Mesenchymal stem cell (in vitro differentiated cells and primary cell): Measurements from ENCODE around the gene MAT2B.

Source experiments
- DNase-seq: peaks from one replicate; pipeline ENCODE4 v3.0.0-alpha.2; 2013
- H2AFZ ChIP-seq: one replicate; pipeline ENCODE4 v1.6.1; 2013; ENCODE audit warnings: low read depth, mild to moderate bottlenecking, control low read depth, inconsistent platforms, low read length, moderate library complexity
- H2AK5ac ChIP-seq: 2 replicates; pipeline ENCODE4 v1.6.1; 2013; ENCODE audit warnings: low read length, moderate library complexity, mild to moderate bottlenecking, inconsistent platforms; ENCODE audit not compliant: severe bottlenecking
- H2BK120ac ChIP-seq: one replicate; pipeline ENCODE4 v1.6.1; 2013; ENCODE audit warnings: low read depth, mild to moderate bottlenecking, inconsistent platforms, low read length, moderate library complexity
- H2BK12ac ChIP-seq, 2 experiments: one replicate each; pipeline ENCODE4 v1.6.1; 2013; ENCODE audit warnings: inconsistent platforms in 2 of 2, low read length in 2 of 2, mild to moderate bottlenecking in 2 of 2, moderate library complexity in 2 of 2, control low read depth in 1 of 2
- H2BK15ac ChIP-seq: one replicate; pipeline ENCODE4 v1.6.1; 2013; ENCODE audit warnings: mild to moderate bottlenecking, low read depth, inconsistent platforms; ENCODE audit not compliant: poor library complexity, severe bottlenecking
- H2BK5ac ChIP-seq: 2 replicates; pipeline ENCODE4 v1.6.1; 2013; ENCODE audit warnings: low read depth, mild to moderate bottlenecking, low read length, control low read depth, inconsistent platforms; ENCODE audit not compliant: poor library complexity, severe bottlenecking
- H3K14ac ChIP-seq, 2 experiments: one replicate each; pipeline ENCODE4 v1.6.1; 2013; ENCODE audit warnings: inconsistent platforms in 2 of 2, low read length in 2 of 2, control low read depth in 1 of 2, mild to moderate bottlenecking in 1 of 2, moderate library complexity in 1 of 2
- H3K18ac ChIP-seq, 2 experiments: one replicate each; pipeline ENCODE4 v1.6.1; 2013; ENCODE audit warnings: inconsistent platforms in 2 of 2, low read length in 2 of 2, control low read depth in 1 of 2, low read depth in 1 of 2, mild to moderate bottlenecking in 1 of 2
- H3K23ac ChIP-seq, 2 experiments: one replicate each; pipeline ENCODE4 v1.6.1; 2013; ENCODE audit warnings: inconsistent platforms in 2 of 2, low read length in 2 of 2, mild to moderate bottlenecking in 2 of 2, moderate library complexity in 2 of 2, control low read depth in 1 of 2
- H3K27ac ChIP-seq: 2 replicates; pipeline ENCODE4 v1.5.1; 2013; ENCODE audit warnings: mild to moderate bottlenecking, moderate library complexity, low read length, control low read depth, inconsistent platforms; ENCODE audit not compliant: poor library complexity, severe bottlenecking
- H3K27me3 ChIP-seq, 2 experiments: 2 replicates each; pipeline versions ENCODE4 v1.6.1 to v1.7.0; 2013; ENCODE audit warnings: low read length in 2 of 2, mild to moderate bottlenecking in 2 of 2, moderate library complexity in 2 of 2, control low read depth in 1 of 2, inconsistent platforms in 1 of 2; ENCODE audit not compliant: control insufficient read depth in 1 of 2, insufficient read depth in 1 of 2
- H3K36me3 ChIP-seq, 2 experiments: 2 replicates each; pipeline versions ENCODE4 v1.6.1 to v1.7.0; 2013; ENCODE audit warnings: low read length in 2 of 2, control low read depth in 1 of 2, inconsistent platforms in 1 of 2, low read depth in 1 of 2, mild to moderate bottlenecking in 1 of 2; ENCODE audit not compliant: insufficient read depth in 2 of 2, control insufficient read depth in 1 of 2
- H3K4ac ChIP-seq, 2 experiments: one replicate each; pipeline ENCODE4 v1.6.1; 2013; ENCODE audit warnings: inconsistent platforms in 2 of 2, low read length in 2 of 2, mild to moderate bottlenecking in 2 of 2, moderate library complexity in 2 of 2, control low read depth in 1 of 2, low read depth in 1 of 2
- H3K4me1 ChIP-seq: 2 replicates; pipeline ENCODE4 v1.6.1; 2013; ENCODE audit warnings: low read depth, low read length, control low read depth; ENCODE audit not compliant: control insufficient read depth, insufficient read depth
- H3K4me2 ChIP-seq: 2 replicates; pipeline ENCODE4 v1.6.1; 2013; ENCODE audit warnings: low read length, mild to moderate bottlenecking, inconsistent platforms; ENCODE audit not compliant: poor library complexity, severe bottlenecking
- H3K4me3 ChIP-seq, 2 experiments: 2 replicates each; pipeline versions ENCODE4 v1.5.1 to v1.7.0; 2013; ENCODE audit warnings: low read length in 2 of 2, mild to moderate bottlenecking in 2 of 2, control low read depth in 1 of 2, low read depth in 1 of 2; ENCODE audit not compliant: insufficient read depth in 1 of 2
- H3K79me1 ChIP-seq: replicated peaks from 2 replicates; pipeline ENCODE4 v1.6.1; 2013; ENCODE audit warnings: mild to moderate bottlenecking, control low read depth, low read length, inconsistent platforms; ENCODE audit not compliant: poor library complexity, severe bottlenecking
- H3K9ac ChIP-seq: 2 replicates; pipeline ENCODE4 v1.7.0; 2013; ENCODE audit warnings: mild to moderate bottlenecking, low read length, moderate library complexity
- H3K9me3 ChIP-seq: 2 replicates; pipeline ENCODE4 v1.7.0; 2013; ENCODE audit warnings: mild to moderate bottlenecking, low read length; ENCODE audit not compliant: control insufficient read depth
- H4K8ac ChIP-seq: one replicate; pipeline ENCODE4 v1.6.1; 2013; ENCODE audit warnings: inconsistent platforms, mild to moderate bottlenecking, low read length, moderate library complexity
- H4K91ac ChIP-seq: one replicate; pipeline ENCODE4 v1.6.1; 2013; ENCODE audit warnings: mild to moderate bottlenecking, low read length, inconsistent platforms
- WGBS: methylation state at CpG from one replicate; pipeline ENCODE4 v1.1.7; 2013; ENCODE audit warnings: mixed read lengths; 5-methylcytosine and 5-hydroxymethylcytosine counted together

Gene MAT2B

DNA sequence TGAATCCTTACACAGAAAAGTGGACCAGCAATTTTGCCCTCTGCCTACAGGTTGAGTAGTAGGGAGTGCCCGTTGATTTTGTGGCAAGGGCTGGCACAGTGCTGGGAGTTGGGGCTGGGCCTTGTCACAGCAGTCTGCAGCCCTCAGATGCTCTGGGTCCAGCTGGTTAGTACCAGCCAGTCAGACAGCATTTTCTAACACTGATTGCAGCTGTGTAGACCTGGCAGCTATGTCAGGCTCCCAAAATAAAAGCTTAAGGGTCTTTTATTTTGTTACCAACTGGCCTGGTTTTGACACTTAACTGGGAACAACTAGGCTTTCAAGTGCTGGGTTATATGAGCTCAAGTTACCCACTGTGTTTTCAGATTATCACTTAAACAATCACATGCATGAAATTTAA lies 57.7 kb downstream of the MAT2B start:
- no peak overlapping the region for H3K9ac ChIP-seq
- peak overlapping the region; percentile 25 for H4K91ac ChIP-seq
- H2BK12ac ChIP-seq: no peak overlapping the region
- H3K79me1 ChIP-seq: no peaks in the 10 kb centered on the region
- no peak overlapping the region for H3K23ac ChIP-seq
- H2BK15ac ChIP-seq: no peak overlapping the region
- H3K18ac ChIP-seq: no peak overlapping the region
- H2BK5ac ChIP-seq: no peak overlapping the region
- H3K4me1 ChIP-seq: peaks cover 8% of the 10 kb centered on the region
- H2BK120ac ChIP-seq: no peak overlapping the region
- no peak overlapping the region for H3K27ac ChIP-seq
- H2AK5ac ChIP-seq: no peak overlapping the region
- peaks cover 0 to 50% of the 10 kb centered on the region in 2 experiments for H3K27me3 ChIP-seq
- WGBS: 42% methylated on average over 1 of the region's 1 CpG
- no peak overlapping the region for H3K14ac ChIP-seq
- H3K4me3 ChIP-seq: no peak overlapping the region
- H3K4me2 ChIP-seq: no peak overlapping the region
- no peak for DNase-seq
- H3K36me3 ChIP-seq: no peaks in the 10 kb centered on the region
- H4K8ac ChIP-seq: peak overlapping the region; percentile 7
- H3K9me3 ChIP-seq: no peaks in the 10 kb centered on the region
- no peak overlapping the region for H3K4ac ChIP-seq
- H2AFZ ChIP-seq: no peak overlapping the region

DNA sequence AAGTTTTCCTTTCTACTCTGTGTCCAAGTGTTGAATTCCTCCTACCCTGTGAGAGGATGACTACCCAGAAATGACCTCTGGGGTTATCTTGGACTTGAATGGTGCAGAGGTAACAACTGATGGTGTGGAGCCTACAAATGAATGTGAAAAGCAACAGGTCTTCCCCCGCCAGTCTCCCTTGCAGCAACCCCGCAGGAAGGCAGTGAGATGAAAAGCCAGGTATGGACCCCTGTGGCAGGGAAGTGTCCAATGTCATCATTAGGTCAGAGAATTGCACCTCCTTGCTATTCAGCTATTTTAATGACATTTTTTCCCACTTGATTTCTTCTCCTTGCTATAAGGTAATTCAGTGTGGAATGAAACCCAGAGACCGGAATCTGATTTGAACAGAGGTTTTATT lies 58.5 kb downstream of the MAT2B start:
- H2BK15ac ChIP-seq: no peak overlapping the region
- 20% methylated on average over 1 of the region's 3 CpGs for WGBS
- H4K91ac ChIP-seq: no peak overlapping the region
- no peak overlapping the region for H2BK5ac ChIP-seq
- H3K4me3 ChIP-seq: no peak overlapping the region
- H3K36me3 ChIP-seq: no peaks in the 10 kb centered on the region
- no peak overlapping the region for H2AFZ ChIP-seq
- peaks cover 8% of the 10 kb centered on the region for H3K4me1 ChIP-seq
- H3K27ac ChIP-seq: no peak overlapping the region
- peaks cover 0 to 58% of the 10 kb centered on the region in 2 experiments for H3K27me3 ChIP-seq
- H3K9ac ChIP-seq: no peak overlapping the region
- H3K14ac ChIP-seq: no peak overlapping the region
- H3K4me2 ChIP-seq: no peak overlapping the region
- no peak overlapping the region for H2AK5ac ChIP-seq
- no peak overlapping the region for H3K18ac ChIP-seq
- no peak for DNase-seq
- no peak overlapping the region for H4K8ac ChIP-seq
- no peak overlapping the region for H3K23ac ChIP-seq
- H3K9me3 ChIP-seq: no peaks in the 10 kb centered on the region
- no peak overlapping the region for H3K4ac ChIP-seq
- no peak overlapping the region for H2BK120ac ChIP-seq
- no peaks in the 10 kb centered on the region for H3K79me1 ChIP-seq
- H2BK12ac ChIP-seq: no peak overlapping the region

DNA sequence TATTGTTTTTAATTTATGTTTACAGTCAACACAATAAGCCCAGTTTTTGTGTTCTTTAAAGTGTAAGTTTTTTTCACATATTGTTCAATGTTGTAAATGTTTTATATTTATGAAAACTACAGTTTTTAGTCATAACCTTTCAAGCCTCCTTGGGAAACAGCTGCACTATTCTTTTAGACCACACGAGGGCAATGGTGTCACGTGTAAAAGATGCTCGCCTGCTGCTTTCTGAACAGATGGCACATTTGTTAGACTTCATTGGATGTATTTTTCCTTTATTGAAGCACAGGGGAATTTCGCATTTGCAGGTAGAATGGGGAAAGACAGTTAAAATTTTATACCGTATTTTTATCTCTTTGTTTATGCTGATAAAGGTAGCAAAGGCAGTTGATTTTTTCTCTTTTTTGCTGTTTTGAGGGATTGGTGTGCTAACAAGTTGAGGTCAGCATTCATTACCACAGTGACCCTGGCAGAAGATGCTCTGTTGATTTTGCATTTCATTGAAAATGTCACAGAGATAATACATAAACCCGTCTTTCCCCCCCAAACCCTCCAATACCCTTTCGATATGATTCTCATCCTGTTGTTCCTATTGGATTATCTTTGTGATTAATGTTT lies 59.0 kb downstream of the MAT2B start:
- no peak overlapping the region for H2BK15ac ChIP-seq
- no peak overlapping the region for H4K91ac ChIP-seq
- peak; percentile 68 for DNase-seq
- no peaks in the 10 kb centered on the region for H3K9me3 ChIP-seq
- H2BK12ac ChIP-seq: no peak overlapping the region
- H3K36me3 ChIP-seq: no peaks in the 10 kb centered on the region
- H3K4me1 ChIP-seq: peaks cover 8% of the 10 kb centered on the region
- H3K79me1 ChIP-seq: no peaks in the 10 kb centered on the region
- H3K23ac ChIP-seq: no peak overlapping the region
- no peak overlapping the region for H3K9ac ChIP-seq
- H3K4ac ChIP-seq: no peak overlapping the region
- no peak overlapping the region for H4K8ac ChIP-seq
- no peak overlapping the region for H3K4me3 ChIP-seq
- no peak overlapping the region for H2BK120ac ChIP-seq
- WGBS: 14% methylated on average over 7 of the region's 7 CpGs
- H3K27ac ChIP-seq: no peak overlapping the region
- no peak overlapping the region for H3K4me2 ChIP-seq
- H3K27me3 ChIP-seq: peaks cover 0 to 60% of the 10 kb centered on the region in 2 experiments
- no peak overlapping the region for H2AFZ ChIP-seq
- no peak overlapping the region for H2BK5ac ChIP-seq
- no peak overlapping the region for H3K14ac ChIP-seq
- H2AK5ac ChIP-seq: no peak overlapping the region
- no peak overlapping the region for H3K18ac ChIP-seq

DNA sequence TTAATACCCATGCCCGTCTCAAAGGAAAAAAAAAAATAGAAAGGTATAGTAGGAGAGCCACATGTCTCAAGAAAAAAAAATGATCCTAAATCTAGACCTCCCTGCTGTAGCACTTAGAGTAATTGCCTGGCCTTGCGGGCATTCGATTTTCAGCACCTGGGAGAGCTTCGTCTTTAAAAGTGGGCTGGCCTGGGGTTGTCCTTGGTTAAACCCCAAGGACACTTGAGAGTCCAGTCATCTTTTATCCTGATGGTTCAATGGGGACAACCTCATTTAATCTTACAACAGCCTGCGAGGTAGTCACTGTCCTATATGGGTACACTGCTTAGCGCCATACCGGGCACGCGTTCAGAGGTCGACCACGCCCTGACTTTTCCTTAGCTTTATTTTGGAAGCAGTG lies 60.1 kb downstream of the MAT2B start:
- Histone ChIP-seq H2AK5ac (no peak overlapping the region), H3K14ac (no peak overlapping the region), H2BK5ac (no peak overlapping the region), H3K4ac (no peak overlapping the region), H3K27me3 (peaks cover 0 to 68% of the 10 kb centered on the region in 2 experiments), H3K23ac (no peak overlapping the region), H3K36me3 (no peaks in the 10 kb centered on the region), H4K91ac (no peak overlapping the region), H2BK120ac (no peak overlapping the region), H3K27ac (no peak overlapping the region), H2BK15ac (peak overlapping the region; percentile 57), H3K4me2 (peak overlapping the region; percentile 74), H3K9ac (peak overlapping the region; percentile 50), H3K18ac (peak overlapping the region; percentile 37 to 70), H3K4me1 (peaks cover 8% of the 10 kb centered on the region), H3K79me1 (no peaks in the 10 kb centered on the region), H3K9me3 (no peaks in the 10 kb centered on the region), H3K4me3 (peak overlapping the region; percentile 29 to 77), H2BK12ac (peak overlapping the region in 1 of 2 experiments; percentile 18), H4K8ac (no peak overlapping the region), H2AFZ (peak overlapping the region; percentile 79)
- DNase-seq: peak; percentile 32
- WGBS: 12% methylated on average over 10 of the region's 11 CpGs
